Cardiac fibroblast (primary cell): Measurements from ENCODE around the gene ACAP3.

Experiments
- DNase-seq, 2 donors: peaks; one replicate each; pipeline versions ENCODE4 v3.0.0 to v3.0.0-alpha.2; 2010; ENCODE audit warnings: low read depth in 2 of 2
- H3K4me3 ChIP-seq, 2 donors: replicated peaks in 1 of 2; 1 replicate in 1 of 2; 2 replicates in 1 of 2; pipeline ENCODE4 v1.5.1; 2011; ENCODE audit warnings: low read depth in 2 of 2, low read length in 2 of 2, mild to moderate bottlenecking in 2 of 2, moderate library complexity in 1 of 2
- CTCF ChIP-seq: IDR thresholded peaks from one replicate; pipeline ENCODE4 v1.5.1; 2011; ENCODE audit warnings: low read depth, mild to moderate bottlenecking, low read length, inconsistent platforms

Gene ACAP3

DNA sequence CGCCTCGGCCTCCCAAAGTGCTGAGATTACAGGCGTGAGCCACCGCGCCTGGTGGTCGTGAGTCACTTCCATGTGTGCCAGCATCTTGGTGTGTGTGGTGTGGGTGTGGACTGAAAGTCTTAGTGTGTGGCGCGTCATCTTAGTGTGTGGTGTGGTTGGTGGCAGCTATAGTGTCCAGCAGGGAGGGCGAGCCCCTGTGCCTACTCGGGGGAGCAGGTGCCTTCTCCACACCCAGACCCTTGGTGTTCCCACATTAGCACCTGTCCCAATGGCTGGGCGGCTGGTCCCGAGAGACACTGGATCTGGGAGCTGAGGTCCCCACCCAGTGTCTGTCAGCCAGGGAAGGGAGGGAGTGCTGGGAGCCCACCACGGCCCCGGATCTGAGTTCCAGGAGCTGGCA lies 24.7 kb downstream of the ACAP3 start:
- TF ChIP-seq CTCF, result no peak
- peak in 1 of 2 donors; percentile 72 for DNase-seq

GRCh38 chr1:1281533-1282321 lies 26.0 kb downstream of the ACAP3 start:
- no peak overlapping the region for H3K4me3 ChIP-seq
- no peak for TF ChIP-seq CTCF
- DNase-seq, result peak in 1 of 2 donors; percentile 88

More for the DNA sequence above, 24.7 kb downstream of the ACAP3 start:
- H3K4me3 ChIP-seq, result no peak overlapping the region

GRCh38 chr1:1280782-1281481 lies 26.8 kb downstream of the ACAP3 start:
- no peak for TF ChIP-seq CTCF
- no peak for DNase-seq
- no peak overlapping the region for H3K4me3 ChIP-seq

GRCh38 chr1:1279028-1279427 lies 28.7 kb downstream of the ACAP3 start:
- no peak for DNase-seq
- TF ChIP-seq CTCF, result no peak
- H3K4me3 ChIP-seq, result no peak overlapping the region

GRCh38 chr1:1278620-1279019 lies 29.1 kb downstream of the ACAP3 start:
- no peak for TF ChIP-seq CTCF
- DNase-seq, result no peak
- no peak overlapping the region for H3K4me3 ChIP-seq

DNA sequence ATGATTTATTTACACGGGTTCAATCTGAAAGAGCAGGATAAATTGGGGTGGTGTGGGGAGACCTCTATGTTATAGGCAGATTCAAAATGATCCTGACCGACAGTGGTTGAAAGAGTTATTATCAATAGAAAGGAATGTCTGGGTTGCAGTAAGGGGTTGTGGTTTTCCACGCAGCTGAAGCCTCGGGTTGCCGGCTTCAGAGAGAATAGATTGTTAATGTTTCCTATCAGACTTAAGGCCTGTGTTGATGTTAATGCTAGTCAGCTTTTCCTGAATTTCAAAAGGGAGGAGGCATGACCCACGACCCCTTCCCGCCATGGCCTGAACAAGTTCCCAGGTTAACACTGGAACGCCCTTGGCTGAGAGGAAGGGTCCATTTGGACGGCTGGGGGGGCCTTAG lies 31.9 kb downstream of the ACAP3 start:
- H3K4me3 ChIP-seq, result no peak overlapping the region
- no peak for TF ChIP-seq CTCF
- no peak for DNase-seq
